GM19043 (cell line): ENCODE measurements around the gene CFAP161.

Experiments used
- ATAC-seq: cut with Tn5 transposase; IDR thresholded peaks from one replicate; pipeline ENCODE4 v1.9.1; 2021; ENCODE audit warnings: low read depth; ENCODE audit not compliant: unreplicated experiment

CFAP161 gene

GRCh38 chr15:81133782-81134461 lies at the start of gene CFAP161:
CFAP161 (plus strand) TSS chr15:81134270; CDS start chr15:81134330, 60 bp downstream.
- no peak for ATAC-seq

- no peak for ATAC-seq
These were observed 49.4 kb upstream of the CFAP161 start for GRCh38 chr15:81084716-81085115.

GRCh38 chr15:81085213-81085612 lies 48.9 kb upstream of the CFAP161 start:
- no peak for ATAC-seq

- no peak for ATAC-seq
These were observed 48.2 kb upstream of the CFAP161 start for GRCh38 chr15:81085898-81086297.

GRCh38 chr15:81087066-81087465 lies 47.0 kb upstream of the CFAP161 start:
- no peak for ATAC-seq

GRCh38 chr15:81087694-81088093 lies 46.4 kb upstream of the CFAP161 start:
- no peak for ATAC-seq

- ATAC-seq = no peak
These were observed 45.5 kb upstream of the CFAP161 start for GRCh38 chr15:81088470-81089013.

- no peak for ATAC-seq
These were observed 42.0 kb upstream of the CFAP161 start for GRCh38 chr15:81091889-81092558.

GRCh38 chr15:81092559-81092902 lies 41.5 kb upstream of the CFAP161 start:
- no peak for ATAC-seq

GRCh38 chr15:81093961-81094360 lies 40.1 kb upstream of the CFAP161 start:
- ATAC-seq = no peak

GRCh38 chr15:81095690-81096365 lies 38.2 kb upstream of the CFAP161 start:
- no peak for ATAC-seq

GRCh38 chr15:81096398-81096797 lies 37.7 kb upstream of the CFAP161 start:
- no peak for ATAC-seq

- ATAC-seq = no peak
These were observed 36.8 kb upstream of the CFAP161 start for GRCh38 chr15:81097116-81097889.

GRCh38 chr15:81097890-81098280 lies 36.2 kb upstream of the CFAP161 start:
- ATAC-seq = no peak

GRCh38 chr15:81098349-81098748 lies 35.7 kb upstream of the CFAP161 start:
- no peak for ATAC-seq

GRCh38 chr15:81098861-81099651 lies 35.0 kb upstream of the CFAP161 start:
- no peak for ATAC-seq

- ATAC-seq = no peak
These were observed 31.9 kb upstream of the CFAP161 start for GRCh38 chr15:81101894-81102815.

- no peak for ATAC-seq
These were observed 30.2 kb upstream of the CFAP161 start for GRCh38 chr15:81103857-81104256.

GRCh38 chr15:81105545-81105944 lies 28.5 kb upstream of the CFAP161 start:
- no peak for ATAC-seq
